Endothelial cell (in vitro differentiated cells): ENCODE measurements around the gene FOSL2. TPM values are rescaled to one million over a fixed set of nuclear protein-coding genes. Genes with fewer than 3 reads are reported as not detected.

Source experiments
- DNase-seq: peaks from one replicate; pipeline ENCODE4 v3.0.0; 2021; ENCODE audit warnings: low spot score
- H3K27ac Mint-ChIP-seq: one replicate; pipeline ENCODE4 v1.8.0; 2021; ENCODE audit warnings: mixed read lengths, inconsistent platforms; ENCODE audit not compliant: unreplicated experiment
- H3K27me3 Mint-ChIP-seq: one replicate; pipeline ENCODE4 v1.8.0; 2021; ENCODE audit warnings: mild to moderate bottlenecking, moderate library complexity, mixed read lengths, inconsistent platforms; ENCODE audit not compliant: unreplicated experiment
- H3K36me3 Mint-ChIP-seq: one replicate; pipeline ENCODE4 v1.8.0; 2021; ENCODE audit warnings: mild to moderate bottlenecking, low read depth, mixed read lengths, inconsistent platforms; ENCODE audit not compliant: unreplicated experiment
- H3K4me1 Mint-ChIP-seq: one replicate; pipeline ENCODE4 v1.8.0; 2021; ENCODE audit warnings: mild to moderate bottlenecking, mixed read lengths, inconsistent platforms; ENCODE audit not compliant: unreplicated experiment
- H3K4me3 Mint-ChIP-seq: one replicate; pipeline ENCODE4 v1.8.0; 2021; ENCODE audit warnings: mild to moderate bottlenecking, mixed read lengths, inconsistent platforms; ENCODE audit not compliant: unreplicated experiment
- H3K9me3 Mint-ChIP-seq: one replicate; pipeline ENCODE4 v1.8.0; 2021; ENCODE audit warnings: mixed read lengths, inconsistent platforms; ENCODE audit not compliant: unreplicated experiment
- total RNA-seq: library from RNA; stranded (reverse); fragmentation: NEBNext Ultra II Directional; extraction: Animal tissue kit (Norgen Biotek cat#: 25700); gene quantifications from one replicate; pipeline ENCODE4 v1.2.1, GENCODE V29; 2021; ENCODE audit not compliant: unreplicated experiment
- TF ChIP-seq, protein P1 (sequence below): fragments of 200-600 bp; sonication (generic); IDR thresholded peaks from one replicate; pipeline ENCODE4 v1.5.0; 2021; ENCODE audit warnings: antibody characterized with exemption; ENCODE audit not compliant: unreplicated experiment

FOSL2 gene
- total RNA-seq, 1 donor from 2014 or later = 24.4 TPM

DNA sequence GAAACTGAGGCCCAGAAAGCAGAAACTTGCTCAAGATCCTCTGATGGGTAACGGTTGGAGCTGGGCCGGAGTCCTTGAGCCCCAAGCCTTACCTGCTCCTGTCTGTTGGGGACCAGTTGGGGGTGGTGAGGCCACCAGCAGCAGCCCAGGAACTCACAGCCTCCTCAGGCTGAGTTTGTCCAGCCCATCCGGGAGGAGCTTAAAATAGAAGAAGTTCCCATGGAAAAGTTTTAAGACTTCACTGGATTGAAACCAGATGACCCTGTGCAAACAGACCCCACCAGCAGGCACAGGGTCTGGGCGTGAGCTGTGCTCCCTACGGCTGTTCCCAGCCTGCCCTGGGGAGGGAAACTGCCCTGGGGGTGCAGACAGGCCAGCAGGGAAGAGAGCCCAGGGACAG, 40.6 kb upstream of the FOSL2 start:
- H3K4me3 Mint-ChIP-seq = no peak overlapping the region
- H3K4me1 Mint-ChIP-seq = peaks cover 15% of the 10 kb centered on the region
- TF ChIP-seq, protein P1, sequence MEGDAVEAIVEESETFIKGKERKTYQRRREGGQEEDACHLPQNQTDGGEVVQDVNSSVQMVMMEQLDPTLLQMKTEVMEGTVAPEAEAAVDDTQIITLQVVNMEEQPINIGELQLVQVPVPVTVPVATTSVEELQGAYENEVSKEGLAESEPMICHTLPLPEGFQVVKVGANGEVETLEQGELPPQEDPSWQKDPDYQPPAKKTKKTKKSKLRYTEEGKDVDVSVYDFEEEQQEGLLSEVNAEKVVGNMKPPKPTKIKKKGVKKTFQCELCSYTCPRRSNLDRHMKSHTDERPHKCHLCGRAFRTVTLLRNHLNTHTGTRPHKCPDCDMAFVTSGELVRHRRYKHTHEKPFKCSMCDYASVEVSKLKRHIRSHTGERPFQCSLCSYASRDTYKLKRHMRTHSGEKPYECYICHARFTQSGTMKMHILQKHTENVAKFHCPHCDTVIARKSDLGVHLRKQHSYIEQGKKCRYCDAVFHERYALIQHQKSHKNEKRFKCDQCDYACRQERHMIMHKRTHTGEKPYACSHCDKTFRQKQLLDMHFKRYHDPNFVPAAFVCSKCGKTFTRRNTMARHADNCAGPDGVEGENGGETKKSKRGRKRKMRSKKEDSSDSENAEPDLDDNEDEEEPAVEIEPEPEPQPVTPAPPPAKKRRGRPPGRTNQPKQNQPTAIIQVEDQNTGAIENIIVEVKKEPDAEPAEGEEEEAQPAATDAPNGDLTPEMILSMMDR = no peak
- H3K27me3 Mint-ChIP-seq = peaks cover 3% of the 10 kb centered on the region
- no peak overlapping the region for H3K27ac Mint-ChIP-seq
- DNase-seq = no peak
- no peaks in the 10 kb centered on the region for H3K9me3 Mint-ChIP-seq
- H3K36me3 Mint-ChIP-seq = peaks cover 6% of the 10 kb centered on the region

GRCh38 chr2:28352610-28353195, 40.0 kb upstream of the FOSL2 start:
- Mint-ChIP-seq H3K27me3 (peaks cover 3% of the 10 kb centered on the region), H3K4me1 (peaks cover 11% of the 10 kb centered on the region), H3K9me3 (no peaks in the 10 kb centered on the region), H3K36me3 (peaks cover 6% of the 10 kb centered on the region), H3K27ac (no peak overlapping the region), H3K4me3 (no peak overlapping the region)
- no peak for DNase-seq
- TF ChIP-seq, protein P1 = no peak

- no peak overlapping the region for H3K4me3 Mint-ChIP-seq
- H3K4me1 Mint-ChIP-seq = no peaks in the 10 kb centered on the region
- H3K27ac Mint-ChIP-seq = no peak overlapping the region
- no peaks in the 10 kb centered on the region for H3K36me3 Mint-ChIP-seq
- H3K27me3 Mint-ChIP-seq = peaks cover 6% of the 10 kb centered on the region
- TF ChIP-seq, protein P1 = no peak
- no peaks in the 10 kb centered on the region for H3K9me3 Mint-ChIP-seq
- DNase-seq = no peak
Observed at GRCh38 chr2:28354920-28355520, 37.6 kb upstream of the FOSL2 start.

GRCh38 chr2:28355521-28356094, 37.0 kb upstream of the FOSL2 start:
- Mint-ChIP-seq H3K27ac (no peak overlapping the region), H3K27me3 (peaks cover 6% of the 10 kb centered on the region), H3K36me3 (no peaks in the 10 kb centered on the region), H3K9me3 (no peaks in the 10 kb centered on the region), H3K4me1 (no peaks in the 10 kb centered on the region), H3K4me3 (no peak overlapping the region)
- TF ChIP-seq, protein P1 = no peak
- DNase-seq = no peak
